HS-27A (cell line): ENCODE measurements around the gene ELMO1.

Source experiments
- DNase-seq: peaks from one replicate; pipeline ENCODE4 v3.0.0-alpha.2; 2012; ENCODE audit warnings: low read depth, missing footprints

The ELMO1 gene

GRCh38 chr7:37368540-37368939, 80.1 kb downstream of the ELMO1 start:
- no peak for DNase-seq

- DNase-seq: no peak
Observed at GRCh38 chr7:37367010-37367409, 81.7 kb downstream of the ELMO1 start.

- no peak for DNase-seq
Observed at GRCh38 chr7:37366445-37366844, 82.2 kb downstream of the ELMO1 start.

GRCh38 chr7:37365405-37365804, 83.3 kb downstream of the ELMO1 start:
- DNase-seq: no peak

- no peak for DNase-seq
Observed at GRCh38 chr7:37364856-37365255, 83.8 kb downstream of the ELMO1 start.

GRCh38 chr7:37363536-37364491, 84.8 kb downstream of the ELMO1 start:
- DNase-seq: no peak

- no peak for DNase-seq
Observed at GRCh38 chr7:37362802-37363201, 85.9 kb downstream of the ELMO1 start.

GRCh38 chr7:37360484-37360883, 88.2 kb downstream of the ELMO1 start:
- DNase-seq: no peak

- no peak for DNase-seq
Observed at GRCh38 chr7:37359662-37360444, 88.8 kb downstream of the ELMO1 start.

GRCh38 chr7:37359180-37359579, 89.5 kb downstream of the ELMO1 start:
- no peak for DNase-seq

GRCh38 chr7:37357637-37357996, 91.0 kb downstream of the ELMO1 start:
- DNase-seq: no peak

- no peak for DNase-seq
Observed at GRCh38 chr7:37356911-37357636, 91.6 kb downstream of the ELMO1 start.

- DNase-seq: no peak
Observed at GRCh38 chr7:37354656-37355131, 94.0 kb downstream of the ELMO1 start.

- DNase-seq: no peak
Observed at GRCh38 chr7:37353949-37354655, 94.6 kb downstream of the ELMO1 start.

GRCh38 chr7:37352974-37353948, 95.4 kb downstream of the ELMO1 start:
- no peak for DNase-seq

- no peak for DNase-seq
Observed at GRCh38 chr7:37352251-37352880, 96.3 kb downstream of the ELMO1 start.

- no peak for DNase-seq
Observed at GRCh38 chr7:37351716-37352115, 96.9 kb downstream of the ELMO1 start.

- DNase-seq: no peak
Observed at GRCh38 chr7:37349979-37350590, 98.6 kb downstream of the ELMO1 start.

- DNase-seq: no peak
Observed at GRCh38 chr7:37348982-37349381, 99.7 kb downstream of the ELMO1 start.
